HepG2 (cell line): ENCODE results near the gene TMCC1. TPM values are rescaled to one million over a fixed set of nuclear protein-coding genes. Genes with fewer than 3 reads are reported as not detected.

ENCODE experiments used
- ASH2L ChIP-seq: fragments of 300-600, 200-600 bp; sonication (generic); IDR thresholded peaks from 2 replicates; pipeline ENCODE4 v1.7.0; 2017; ENCODE audit warnings: low read depth, mild to moderate bottlenecking, moderate library complexity, mixed read lengths, low read length; ENCODE audit not compliant: insufficient read length
- EEA1 ChIP-seq: sonication (generic); formaldehyde crosslinking; IDR thresholded peaks from 2 replicates; pipeline ENCODE4 v1.5.1; 2020; ENCODE audit warnings: mild to moderate bottlenecking, missing genetic modification reagents, borderline replicate concordance
- HBP1 ChIP-seq: IDR thresholded peaks from 2 replicates; pipeline ENCODE4 v1.6.1; 2016; ENCODE audit warnings: low read depth, control low read depth
- HOXD1 ChIP-seq: sonication (generic); formaldehyde crosslinking; IDR thresholded peaks from 2 replicates; pipeline ENCODE4 v1.5.0; 2020; ENCODE audit warnings: missing genetic modification reagents
- ISL2 ChIP-seq: sonication (generic); formaldehyde crosslinking; IDR thresholded peaks from 2 replicates; pipeline ENCODE4 v1.5.0; 2020; ENCODE audit warnings: missing genetic modification reagents
- MAFG ChIP-seq: sonication (generic); formaldehyde crosslinking; IDR thresholded peaks from 2 replicates; pipeline ENCODE4 v1.5.1; 2020; ENCODE audit warnings: mild to moderate bottlenecking, missing genetic modification reagents
- MYC ChIP-seq: sonication (generic); formaldehyde crosslinking; IDR thresholded peaks from 2 replicates; pipeline ENCODE4 v1.9.0; 2021; ENCODE audit warnings: missing genetic modification reagents, borderline replicate concordance
- SPEN ChIP-seq: sonication (generic); formaldehyde crosslinking; IDR thresholded peaks from 2 replicates; pipeline ENCODE4 v1.5.1; 2020; ENCODE audit warnings: low read depth, mild to moderate bottlenecking, missing genetic modification reagents
- ZBTB39 ChIP-seq: sonication (generic); formaldehyde crosslinking; IDR thresholded peaks from 2 replicates; pipeline ENCODE4 v1.5.0; 2020; ENCODE audit warnings: missing genetic modification reagents
- ZNF275 ChIP-seq: sonication (generic); formaldehyde crosslinking; IDR thresholded peaks from 2 replicates; pipeline ENCODE4 v1.8.0; 2022; ENCODE audit warnings: missing genetic modification reagents, mild to moderate bottlenecking, inconsistent platforms, borderline replicate concordance
- polyA plus RNA-seq, 8 experiments: library from polyadenylated mRNA; depleted of rRNA in 3 of 8; stranded (reverse) in 7 of 8; unstranded in 1 of 8; fragments of >200 nt; fragmentation: Illumina TruSeq in 4 of 8; extraction: Trizol in 4 of 8; gene quantifications; 2 replicates each; pipeline versions ENCODE4 v1.2.1 to v1.2.3, GENCODE V29; 2011 to 2016; ENCODE audit warnings: low read depth in 4 of 8, missing spikeins in 1 of 8, mixed read lengths in 1 of 8; ENCODE audit not compliant: insufficient read depth in 1 of 8
- total RNA-seq, 5 experiments: library from RNA; depleted of rRNA; stranded (reverse); fragments of >200 nt; fragmentation: Illumina TruSeq; extraction: Trizol; gene quantifications; 2 replicates each; pipeline ENCODE4 v1.2.3, GENCODE V29; 2016; ENCODE audit warnings: low read depth in 1 of 5

Gene TMCC1
- total and polyA plus RNA-seq, 2 of the 13 experiments (the other 11 are each of a cell fraction or from before 2014, with no cell fraction given), result 12.1 to 264 TPM

- TF ChIP-seq ASH2L (peak; percentile 42), MYC (CRISPR knock-in tag) (0 out of 2 replicates have a peak, but pooled peaks have one; percentile 19), MAFG (CRISPR knock-in tag) (peak; percentile 42; the same call in 1 of the 2 replicates), SPEN (CRISPR knock-in tag) (peak; percentile 30), EEA1 (CRISPR knock-in tag) (0 out of 2 replicates have a peak, but pooled peaks have one; percentile 0), HBP1 (0 out of 2 replicates have a peak, but pooled peaks have one; percentile 9), ZNF275 (CRISPR knock-in tag) (0 out of 2 replicates have a peak, but pooled peaks have one; percentile 8), HOXD1 (peak; percentile 62; the same call in 1 of the 2 replicates), ISL2 (peak; percentile 52; the same call in 1 of the 2 replicates), ZBTB39 (CRISPR knock-in tag) (peak; percentile 65; the same call in 1 of the 2 replicates)
These were observed 288.1 kb downstream of the TMCC1 start (continued) for GRCh38 chr3:129605203-129605921.
